SW480 (cell line): ENCODE measurements around the gene MGAT4B.

Source experiments
- DNase-seq: peaks from one replicate; pipeline ENCODE4 v3.0.0-alpha.2; 2016; ENCODE audit warnings: low spot score

The MGAT4B gene

GRCh38 chr5:179805529-179806249, 977 bp downstream of the MGAT4B start:
- DNase-seq: peak; percentile 32

GRCh38 chr5:179805070-179805528, 1.6 kb downstream of the MGAT4B start:
- peak; percentile 41 for DNase-seq

- no peak for DNase-seq
Observed at GRCh38 chr5:179804555-179804947, 2.1 kb downstream of the MGAT4B start.

GRCh38 chr5:179803651-179804554, 2.8 kb downstream of the MGAT4B start:
- DNase-seq: peak; percentile 20

GRCh38 chr5:179802950-179803562, 3.6 kb downstream of the MGAT4B start:
- DNase-seq: peak; percentile 27

GRCh38 chr5:179802207-179802883, 4.3 kb downstream of the MGAT4B start:
- no peak for DNase-seq

GRCh38 chr5:179801304-179802206, 5.1 kb downstream of the MGAT4B start:
- DNase-seq: no peak

GRCh38 chr5:179800696-179801201, 5.9 kb downstream of the MGAT4B start:
- DNase-seq: no peak

- DNase-seq: no peak
Observed at GRCh38 chr5:179800071-179800695, 6.5 kb downstream of the MGAT4B start.

GRCh38 chr5:179799644-179799973, 7.1 kb downstream of the MGAT4B start:
- DNase-seq: no peak

- DNase-seq: no peak
Observed at GRCh38 chr5:179798771-179799643, 7.7 kb downstream of the MGAT4B start.

GRCh38 chr5:179798144-179798770, 8.4 kb downstream of the MGAT4B start:
- no peak for DNase-seq

GRCh38 chr5:179797741-179798140, 8.9 kb downstream of the MGAT4B start:
- no peak for DNase-seq

GRCh38 chr5:179796877-179797608, 9.6 kb downstream of the MGAT4B start:
- DNase-seq: no peak

GRCh38 chr5:179795863-179796833, 10.5 kb downstream of the MGAT4B start:
- DNase-seq: peak; percentile 92

GRCh38 chr5:179795049-179795862, 11.4 kb downstream of the MGAT4B start:
- peak; percentile 49 for DNase-seq
